GM10847 (cell line): ENCODE data around the gene NKTR.

Experiments used
- POLR2A ChIP-seq: IDR thresholded peaks from 2 replicates; pipeline ENCODE4 v1.6.1; 2011; ENCODE audit not compliant: insufficient read length; ENCODE audit errors: extremely low read depth

NKTR gene

DNA sequence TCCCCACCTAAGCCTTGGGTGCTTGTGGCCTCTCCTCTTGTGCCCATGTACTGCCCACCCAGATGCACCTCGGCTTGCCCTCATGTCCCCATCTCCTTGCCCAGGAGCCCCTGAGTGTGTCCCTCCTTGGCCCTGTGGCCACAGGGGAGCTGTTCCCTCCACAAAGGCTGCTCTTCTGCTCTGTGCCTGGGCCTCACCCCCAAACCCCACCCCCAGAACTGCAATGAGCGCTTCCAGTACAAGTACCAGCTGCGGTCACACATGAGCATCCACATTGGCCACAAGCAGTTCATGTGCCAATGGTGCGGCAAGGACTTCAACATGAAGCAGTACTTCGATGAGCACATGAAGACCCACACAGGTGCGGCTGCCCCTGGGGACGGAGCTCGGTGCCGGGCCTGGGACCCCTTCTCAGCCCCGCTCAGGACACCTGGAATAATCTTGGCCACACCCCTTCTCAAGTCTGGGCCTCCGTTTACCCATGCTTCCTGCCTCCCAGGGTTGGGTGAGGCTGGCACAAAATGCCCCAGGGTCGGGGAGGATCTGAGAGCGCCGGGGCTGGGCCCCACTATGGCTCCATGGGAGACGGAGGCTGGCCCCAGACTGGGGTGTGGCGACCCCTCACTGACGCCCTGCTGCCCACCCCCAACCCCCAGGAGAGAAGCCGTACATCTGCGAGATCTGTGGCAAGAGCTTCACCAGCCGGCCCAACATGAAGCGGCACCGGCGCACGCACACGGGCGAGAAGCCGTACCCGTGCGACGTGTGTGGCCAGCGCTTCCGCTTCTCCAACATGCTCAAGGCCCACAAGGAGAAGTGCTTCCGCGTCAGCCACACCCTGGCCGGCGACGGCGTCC, 63.3 kb downstream of the NKTR start:
- no peak for TF ChIP-seq POLR2A

DNA sequence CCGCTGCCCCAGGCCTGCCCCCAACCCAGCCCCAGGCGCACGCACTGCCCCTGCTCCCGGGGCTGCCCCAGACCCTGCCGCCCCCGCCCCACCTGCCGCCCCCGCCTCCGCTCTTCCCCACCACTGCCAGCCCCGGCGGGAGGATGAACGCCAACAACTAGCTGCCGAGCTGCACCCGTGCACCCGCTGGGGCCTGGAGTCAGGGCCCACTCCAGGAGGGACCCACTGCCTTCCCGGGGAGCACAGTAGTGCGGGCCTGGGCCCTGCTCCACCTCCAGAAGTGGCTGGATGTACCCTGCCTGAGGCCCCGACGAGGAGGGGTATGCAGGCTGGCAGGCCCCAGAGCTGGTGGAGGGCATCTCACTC, 63.9 kb downstream of the NKTR start:
- TF ChIP-seq POLR2A: no peak

DNA sequence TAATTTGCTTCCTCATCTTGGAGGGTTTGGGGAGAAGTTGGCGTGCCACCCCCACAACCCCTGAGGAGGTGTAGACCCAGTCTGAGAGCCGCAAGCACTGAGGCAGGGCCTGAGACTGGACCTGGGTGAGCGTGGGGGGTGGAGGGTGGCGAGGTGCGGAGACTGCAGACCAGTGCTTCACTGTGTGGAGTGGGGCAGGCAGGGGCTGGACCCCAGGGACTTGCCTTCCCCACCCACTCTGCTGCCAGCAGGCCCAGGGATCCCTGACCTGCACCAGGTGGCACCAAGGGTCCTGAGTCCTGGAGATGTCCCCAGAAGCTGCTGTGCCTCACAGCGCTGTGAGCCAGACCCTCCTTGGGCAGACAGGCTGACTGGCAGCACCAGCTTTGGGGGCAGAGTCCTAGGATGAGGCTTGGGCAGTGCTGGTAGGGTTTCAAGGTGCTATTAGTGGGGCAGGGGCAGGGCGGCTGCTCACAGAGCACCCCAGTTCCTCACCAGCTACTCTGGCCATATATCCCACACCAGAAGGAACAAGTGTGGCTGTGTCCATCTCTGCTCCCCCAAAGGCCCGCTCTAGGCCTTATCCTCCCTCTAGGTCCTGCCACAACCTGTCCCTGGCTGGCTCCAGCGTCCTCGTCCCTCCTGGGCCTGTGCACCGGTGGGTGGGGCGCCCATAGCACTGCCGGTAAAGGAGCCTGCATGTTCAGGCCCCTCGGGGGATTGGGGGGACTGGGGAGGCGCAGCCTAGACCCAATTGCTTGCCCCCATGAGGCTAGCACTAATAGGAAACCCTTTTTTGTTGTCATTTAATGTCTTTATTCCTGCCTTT, 64.8 kb downstream of the NKTR start:
- no peak for TF ChIP-seq POLR2A

DNA sequence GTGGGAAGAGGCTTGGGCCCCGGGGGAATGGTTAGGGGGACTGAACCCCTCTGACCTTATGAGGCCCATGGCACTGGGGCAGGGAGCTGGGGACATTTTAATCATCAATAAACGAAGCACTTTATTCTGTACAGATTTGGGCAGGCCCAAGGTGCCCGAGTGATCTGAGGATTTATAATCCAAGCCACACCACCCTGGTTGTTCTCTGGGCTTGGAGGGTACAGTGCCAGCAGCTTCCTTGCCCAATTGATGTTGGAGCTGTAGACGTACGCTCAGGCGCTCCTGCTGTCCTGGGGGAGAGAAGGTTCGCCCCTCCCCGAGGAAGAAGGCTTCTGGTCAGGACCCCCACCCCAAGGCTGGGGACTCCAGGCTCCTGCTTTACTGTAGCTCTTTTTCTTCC, 65.5 kb downstream of the NKTR start:
- no peak for TF ChIP-seq POLR2A

DNA sequence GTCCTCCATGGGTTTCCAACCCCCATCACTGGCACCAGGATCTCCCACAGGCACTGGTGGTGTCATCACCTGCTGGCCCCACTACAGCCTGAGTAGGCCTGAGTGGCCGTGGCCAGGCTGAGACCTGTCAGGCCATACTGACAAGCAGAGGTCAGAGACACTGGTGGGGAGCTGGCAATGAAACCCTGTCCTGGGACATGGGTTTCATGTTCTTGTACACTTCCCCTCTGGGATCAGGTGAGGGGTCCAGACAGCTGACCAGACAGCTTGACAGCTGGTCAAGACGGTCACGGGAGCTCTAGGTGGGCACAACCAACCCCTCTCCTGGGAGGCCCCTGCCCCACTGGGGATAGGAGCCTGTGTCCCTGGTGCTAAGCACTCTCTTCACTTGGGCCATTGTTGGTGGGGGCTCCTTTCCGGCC, 66.1 kb downstream of the NKTR start:
- TF ChIP-seq POLR2A: no peak

DNA sequence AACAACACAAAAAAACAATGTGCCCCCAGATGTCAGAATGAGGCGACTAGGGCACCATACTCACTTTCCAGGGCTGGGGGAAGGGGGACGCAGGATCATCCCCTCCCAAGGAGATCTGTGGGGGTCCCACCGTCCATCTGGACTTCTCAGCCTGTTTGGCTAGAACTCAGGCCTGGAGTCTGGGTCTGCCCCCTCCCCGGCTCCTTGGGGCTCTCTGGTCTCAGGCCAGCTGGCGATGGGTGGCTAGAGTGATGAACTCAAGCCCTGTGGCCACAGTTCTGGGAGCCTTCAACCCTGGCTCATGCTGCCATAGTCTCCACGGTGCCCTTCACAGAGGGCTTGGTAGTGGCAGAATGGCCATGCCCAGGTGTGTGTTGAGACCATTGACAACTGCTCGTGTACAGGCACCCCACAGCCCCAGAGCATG, 66.6 kb downstream of the NKTR start:
- no peak for TF ChIP-seq POLR2A

DNA sequence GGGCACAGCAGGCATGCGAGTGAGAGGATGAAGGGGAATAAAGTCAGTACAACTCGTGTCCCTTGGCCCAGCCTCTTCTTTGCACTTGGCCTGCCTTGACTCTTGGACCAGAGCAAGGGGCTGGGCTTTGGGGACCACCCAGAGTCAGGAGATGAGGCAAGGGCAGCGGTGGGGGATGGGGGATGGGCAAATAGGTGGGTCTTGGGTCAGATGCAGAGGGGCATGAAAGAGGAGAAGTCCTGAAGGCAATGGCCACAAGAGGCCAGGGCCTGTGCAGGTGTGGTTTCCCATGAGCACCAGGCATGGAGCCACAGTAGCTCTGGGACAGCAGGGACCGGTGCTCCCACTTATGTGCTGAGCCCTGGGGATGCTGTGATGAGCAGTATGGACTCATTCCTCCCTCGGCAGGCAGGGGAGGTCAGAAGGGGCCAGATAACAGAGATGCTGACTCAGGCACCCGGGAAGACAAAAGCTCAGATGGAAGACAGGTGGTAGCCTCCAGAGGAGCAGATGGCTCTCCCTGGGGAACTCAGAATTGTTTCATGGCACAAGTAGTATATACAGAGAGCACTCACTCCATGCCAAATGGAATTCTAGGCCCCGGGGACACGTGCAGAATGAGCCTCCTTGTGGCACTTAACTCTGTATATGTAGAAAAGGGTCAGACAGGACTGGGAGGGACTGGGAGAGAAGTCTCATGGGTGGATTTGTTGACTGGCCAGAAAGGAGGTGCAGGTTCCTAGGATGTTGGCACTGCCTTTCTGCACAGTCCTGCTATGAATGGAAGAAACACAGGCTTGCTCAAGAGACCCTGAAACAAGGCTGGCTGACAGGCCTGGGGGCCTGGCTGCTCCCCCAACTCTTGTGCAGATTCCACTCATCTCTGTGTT, 67.3 kb downstream of the NKTR start:
- no peak for TF ChIP-seq POLR2A

DNA sequence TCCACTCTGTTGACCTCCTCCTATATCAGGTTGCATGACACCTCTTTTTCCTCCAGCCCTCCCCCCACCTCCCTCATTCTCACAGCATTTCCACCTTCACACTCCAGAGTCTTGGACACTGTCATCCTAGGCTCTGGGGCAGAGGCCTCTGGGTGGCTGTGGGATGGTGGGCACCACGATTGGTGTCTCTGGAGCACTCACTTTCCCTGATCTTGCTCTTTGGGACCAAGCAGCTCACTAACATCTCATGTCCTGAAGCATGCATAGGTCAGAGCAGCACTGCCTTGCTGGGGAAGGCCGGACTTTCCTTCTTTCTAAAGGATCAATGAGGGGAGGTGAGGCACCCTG, 67.9 kb downstream of the NKTR start:
- no peak for TF ChIP-seq POLR2A

DNA sequence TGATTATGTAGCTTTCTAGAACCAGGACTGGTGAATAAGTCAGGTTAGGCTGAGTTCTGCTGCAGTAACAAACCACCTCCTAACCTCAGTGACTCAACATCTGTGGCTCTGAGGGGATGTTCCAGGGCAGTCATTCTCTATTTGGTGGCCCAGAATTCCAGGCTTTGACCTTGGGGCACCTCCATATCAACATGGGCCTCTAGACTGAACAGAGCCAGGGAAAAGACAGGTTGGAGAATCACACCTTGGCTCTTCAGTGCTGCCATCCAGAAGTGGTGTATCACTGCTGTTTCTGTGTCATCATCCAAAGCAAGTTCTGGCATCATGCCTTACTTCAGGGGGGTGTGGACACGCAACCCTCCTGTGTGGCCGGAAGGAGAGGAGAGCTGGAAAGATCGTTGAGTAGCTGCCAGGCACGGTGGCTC, 68.3 kb downstream of the NKTR start:
- TF ChIP-seq POLR2A: no peak

DNA sequence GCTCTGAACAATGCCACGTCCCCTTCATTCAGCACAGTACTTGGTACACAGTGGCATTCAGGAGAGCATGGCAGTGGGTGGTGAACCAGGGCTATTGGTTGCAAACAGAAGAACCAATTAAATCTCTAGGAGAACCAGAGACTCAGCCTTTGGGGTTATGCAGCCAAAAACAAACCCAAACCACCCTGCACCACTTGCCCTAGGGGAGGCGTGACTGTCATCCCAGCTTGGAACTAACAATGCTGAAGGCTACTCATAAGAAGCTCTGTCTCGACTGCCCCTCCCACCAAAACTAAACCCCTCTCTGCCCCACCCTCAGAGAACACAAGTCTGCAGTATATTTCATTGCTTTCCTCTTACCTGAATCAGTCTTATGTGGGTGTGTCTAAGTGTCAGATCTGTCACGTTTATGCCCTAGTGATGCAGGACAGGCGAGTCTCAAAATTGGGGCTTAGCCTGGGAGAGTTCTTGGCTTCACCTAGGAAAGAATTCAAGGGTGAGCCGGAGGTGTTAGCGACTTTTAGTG, 69.6 kb downstream of the NKTR start:
- no peak for TF ChIP-seq POLR2A

DNA sequence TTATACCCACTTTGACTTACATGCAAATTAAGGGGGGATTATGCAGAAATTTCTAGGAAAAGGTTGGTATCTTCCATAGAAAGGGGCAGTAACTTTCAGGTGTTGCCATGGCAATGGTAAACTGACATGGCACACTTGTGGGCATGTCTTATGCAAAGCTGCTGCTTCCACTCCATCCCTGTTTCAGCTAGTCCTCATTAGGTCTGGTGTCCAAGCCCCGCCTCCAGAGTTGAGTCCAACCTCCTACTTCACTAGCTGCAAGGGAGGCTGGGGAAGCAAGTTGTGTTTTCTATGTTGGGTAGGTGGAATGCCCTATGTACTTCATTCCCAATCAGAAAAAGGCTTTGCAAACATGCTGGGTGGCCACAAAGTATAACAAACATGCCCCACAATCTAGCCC, 70.2 kb downstream of the NKTR start:
- TF ChIP-seq POLR2A: no peak

DNA sequence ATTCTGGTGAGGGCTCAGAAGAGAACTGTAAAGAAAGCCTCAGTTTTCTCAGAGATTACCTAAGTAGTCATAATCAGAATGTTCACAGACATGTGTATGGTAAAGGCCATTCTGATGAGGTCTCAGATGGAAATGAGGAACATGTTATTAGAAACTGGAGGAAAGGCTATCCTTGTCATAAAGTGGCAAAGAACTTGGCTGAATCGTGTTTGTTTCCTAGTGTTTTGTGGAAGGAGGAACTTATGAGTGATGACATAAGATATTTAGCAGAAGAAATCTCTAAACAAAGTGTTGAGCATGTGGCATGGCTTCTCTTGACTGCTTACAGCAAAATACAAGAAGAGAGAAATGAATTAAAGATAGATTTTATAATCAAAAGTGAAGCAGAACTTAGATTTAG, 72.0 kb downstream of the NKTR start:
- no peak for TF ChIP-seq POLR2A

DNA sequence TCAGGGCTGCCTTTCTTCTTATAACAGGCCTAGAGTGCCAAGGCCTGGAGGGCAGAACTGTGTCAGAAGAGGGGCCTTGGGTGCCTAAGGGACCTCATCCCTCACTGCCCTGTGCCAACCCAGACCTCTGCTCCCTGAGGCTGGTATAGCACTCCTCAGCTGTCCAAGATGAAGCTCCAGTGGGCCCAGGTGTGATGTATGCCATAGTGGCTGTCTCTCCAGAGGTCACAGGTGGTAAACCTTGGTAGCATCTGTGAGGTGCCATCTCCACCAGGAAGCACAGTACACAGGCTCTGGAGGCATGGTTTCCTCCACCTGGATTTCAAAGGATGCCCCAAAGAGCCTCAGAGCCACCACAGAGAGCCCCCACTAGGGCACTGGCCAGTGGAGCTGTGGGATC, 72.6 kb downstream of the NKTR start:
- TF ChIP-seq POLR2A: no peak

DNA sequence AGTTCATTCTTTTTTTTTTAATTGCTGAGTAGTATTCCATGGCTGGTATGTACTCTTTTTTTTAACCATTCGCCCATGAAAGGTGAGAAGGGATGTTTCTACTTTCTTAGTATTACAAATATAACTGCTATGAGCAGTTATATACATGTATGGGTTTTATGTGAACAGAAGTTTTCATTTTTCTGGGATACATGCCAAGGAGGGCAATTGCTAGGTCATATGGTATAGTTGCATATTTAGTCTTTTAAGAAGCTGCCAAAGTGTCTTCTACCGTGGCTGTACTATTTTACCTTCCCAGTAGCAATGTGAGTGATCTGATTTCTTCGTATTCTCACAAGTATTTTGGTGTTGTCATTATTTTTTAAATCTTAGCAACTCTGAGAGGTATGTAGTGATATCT, 73.7 kb downstream of the NKTR start:
- TF ChIP-seq POLR2A: no peak

DNA sequence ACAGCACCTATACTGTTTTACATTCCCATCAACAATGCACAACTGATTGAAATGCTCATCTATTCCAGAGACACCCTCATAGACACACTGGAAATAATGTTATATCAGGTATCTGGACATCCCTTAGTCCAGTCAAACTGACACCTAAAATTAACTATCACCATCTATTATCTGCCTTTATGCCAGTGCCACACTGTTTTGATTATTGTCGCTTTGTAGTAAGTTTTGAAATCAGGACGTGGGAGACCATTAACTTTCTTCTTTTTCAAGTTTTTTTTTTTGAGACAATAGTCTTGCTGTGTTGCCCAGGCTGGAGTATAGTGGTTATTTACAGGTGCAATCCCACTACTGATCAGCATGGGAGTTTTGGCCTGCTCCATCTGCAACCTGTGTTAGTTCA, 75.4 kb downstream of the NKTR start:
- no peak for TF ChIP-seq POLR2A

DNA sequence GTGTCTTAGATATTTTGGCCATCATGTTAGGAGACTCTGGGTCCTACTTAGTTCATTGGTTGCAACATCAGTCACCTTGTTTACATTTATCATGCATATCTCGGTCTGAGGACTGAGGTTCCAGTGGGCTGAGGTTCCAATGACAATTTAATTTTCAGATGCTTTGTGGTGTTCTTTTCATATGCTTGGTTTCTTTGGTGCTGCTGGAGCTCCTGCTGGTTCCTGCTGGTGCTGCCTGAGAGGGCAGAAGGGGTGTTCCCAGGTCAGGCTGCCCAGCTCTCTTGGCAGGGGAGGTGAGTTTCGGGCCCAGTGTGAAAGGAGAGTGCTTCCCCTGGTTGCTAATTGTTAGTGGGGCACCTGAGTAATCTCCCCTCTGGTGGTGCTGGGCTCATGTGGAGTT, 78.0 kb downstream of the NKTR start:
- no peak for TF ChIP-seq POLR2A

DNA sequence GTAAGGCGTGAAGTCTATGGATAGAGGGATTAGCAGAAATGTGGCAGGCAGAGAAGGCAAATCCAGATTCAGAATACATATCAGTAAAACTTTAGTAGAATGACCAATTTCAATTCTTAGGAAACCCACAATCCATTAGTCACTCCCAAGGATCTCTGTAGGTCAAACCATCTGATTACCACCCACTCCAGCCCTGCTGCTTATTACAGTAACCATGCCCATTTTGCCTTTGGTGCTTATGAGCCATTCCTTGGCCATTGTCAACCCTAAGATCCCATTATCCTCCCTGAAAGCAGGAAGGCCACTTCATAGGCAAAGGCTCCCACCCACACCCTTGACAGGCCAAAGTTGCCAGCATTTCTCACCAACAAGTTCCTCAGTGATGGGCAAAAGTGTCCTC, 79.8 kb downstream of the NKTR start:
- TF ChIP-seq POLR2A: no peak
